Sigmoid colon (tissue), 4 donors: ENCODE results near the gene SLC29A4.
"Not testable (repeated sequence)": the region's sequence is repeated elsewhere in the genome, so short reads cannot be mapped to it uniquely, and the experiment has no call there.

Experiments
- EP300 ChIP-seq, 4 donors: sonication (generic); formaldehyde crosslinking; IDR thresholded peaks; one replicate each; pipeline ENCODE4 v1.6.1; 2017; ENCODE audit warnings: antibody characterized with exemption in 4 of 4
- POLR2AphosphoS5 ChIP-seq, 4 donors: sonication (generic); formaldehyde crosslinking; IDR thresholded peaks; one replicate each; pipeline ENCODE4 v1.6.1; 2017; ENCODE audit warnings: antibody characterized with exemption in 4 of 4

DNA sequence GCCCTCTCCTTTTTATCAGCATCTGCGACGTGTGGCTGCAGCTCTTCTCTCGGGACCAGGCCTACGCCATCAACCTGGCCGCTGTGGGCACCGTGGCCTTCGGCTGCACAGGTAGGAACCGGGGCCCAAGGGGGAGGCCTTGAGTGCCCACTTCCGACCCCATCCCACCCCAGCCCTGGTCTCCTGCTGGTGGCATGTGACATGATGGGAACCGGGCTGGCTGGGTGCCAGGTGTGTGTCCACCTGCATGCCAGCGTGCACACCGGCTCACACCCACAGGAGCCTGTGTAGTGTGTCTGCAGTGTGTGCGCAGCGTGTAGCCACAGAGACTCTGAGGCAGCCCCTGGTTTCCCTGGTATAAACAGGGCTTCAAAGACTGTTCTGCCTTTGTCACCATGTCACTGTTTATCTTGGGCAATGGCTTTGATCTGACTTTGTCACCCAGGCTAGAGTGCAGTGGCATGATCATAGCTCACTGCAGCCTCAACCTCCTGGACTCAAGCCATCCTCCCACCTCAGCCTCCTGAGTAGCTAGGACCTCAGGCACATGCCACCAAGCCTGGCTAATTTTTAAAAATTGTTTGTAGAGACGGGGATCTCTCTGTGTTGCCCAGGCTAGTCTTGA, 9.1 kb downstream of the SLC29A4 start:
- not testable (repeated sequence) for TF ChIP-seq POLR2AphosphoS5, EP300 (IDR thresholded peaks at IDR 0.05)
